DMS53 treated with DMSO at 0.1 percent for 48 hours (cell line): ENCODE results near the gene PSMB2.
A peak's percentile ranks its signal among the peaks of the same experiment; 100 is the strongest.
"Not testable (repeated sequence)": the region's sequence is repeated elsewhere in the genome, so short reads cannot be mapped to it uniquely, and the experiment has no call there.

Experiments
- DNase-seq: peaks from one replicate; lab custom pipeline; 2025; ENCODE audit not compliant: unreplicated experiment; lab: John Stamatoyannopoulos, UW

Gene PSMB2

DNA sequence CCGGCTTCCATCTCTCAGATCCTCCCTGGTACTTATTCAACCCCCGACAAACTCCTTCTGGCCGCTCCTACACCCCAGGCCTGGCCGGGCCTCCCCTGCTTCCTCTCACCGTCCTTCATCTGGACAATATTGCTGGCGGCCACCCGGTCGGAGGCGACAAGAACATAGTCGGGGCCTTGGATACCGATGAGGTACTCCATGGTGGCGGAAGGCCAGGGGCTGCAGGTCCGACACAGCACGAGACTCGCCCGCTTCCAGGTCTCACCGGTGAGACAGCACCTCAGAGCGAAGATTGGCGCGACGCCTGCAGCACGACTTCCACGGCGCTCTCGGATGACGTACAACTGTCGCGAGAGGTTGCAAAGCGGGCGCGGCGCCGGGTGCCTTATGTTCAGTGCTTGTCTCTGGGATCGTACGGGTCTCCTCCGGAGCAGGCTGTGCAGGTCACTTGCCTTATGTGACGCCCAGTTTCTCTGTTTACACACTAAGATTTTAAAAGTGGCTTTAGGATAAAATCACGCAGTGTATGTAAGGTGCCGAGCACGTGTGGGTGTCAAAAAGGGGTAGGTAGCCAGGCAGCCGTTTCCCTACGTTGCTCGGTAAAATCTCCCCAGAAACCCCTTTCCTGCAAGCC, at the start of gene PSMB2:
PSMB2 (minus strand) TSS at position 294 of the 634 bp plus-strand sequence; CDS start at position 200, 94 bp downstream.
- peak; percentile 98 for DNase-seq

DNA sequence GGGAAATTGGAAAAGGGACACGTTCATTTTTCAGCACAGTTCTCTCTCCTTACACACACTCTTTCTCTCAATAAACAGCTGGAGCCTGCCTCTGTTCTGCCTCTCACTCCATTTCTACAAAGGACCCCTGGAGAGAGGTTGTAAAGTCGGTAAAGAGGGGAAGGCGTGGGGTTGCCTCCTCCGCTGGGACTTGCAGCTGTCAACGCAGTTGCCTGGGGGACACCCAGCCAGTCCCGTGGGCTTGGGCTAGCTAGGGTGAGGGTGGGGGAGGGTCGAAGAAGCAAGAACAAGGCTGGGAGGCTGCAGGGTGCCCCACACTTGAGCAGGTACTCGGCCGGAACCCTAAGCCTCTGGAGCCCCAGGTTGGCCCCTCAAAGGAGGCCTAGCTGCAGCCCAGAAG, 49.8 kb upstream of the PSMB2 start:
- DNase-seq = no peak

DNA sequence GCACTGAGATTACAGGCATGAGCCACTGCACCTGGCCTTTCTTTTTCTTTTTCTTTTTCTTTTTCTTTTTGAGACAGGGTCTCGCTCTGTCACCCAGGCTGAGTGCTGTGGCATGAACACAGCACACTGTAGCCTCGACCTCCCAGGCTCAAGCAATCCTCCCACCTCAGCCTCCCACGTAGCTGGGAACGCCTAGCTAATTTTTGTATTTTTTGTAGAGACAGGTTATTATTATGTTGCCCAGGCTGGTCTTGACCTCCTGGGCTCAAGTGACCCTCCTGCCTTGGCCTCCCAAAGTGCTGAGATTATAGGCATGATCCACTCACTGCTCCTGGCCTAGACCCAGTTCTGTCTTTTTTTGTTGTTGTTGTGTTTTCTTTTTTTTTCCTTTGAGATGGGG, 48.8 kb upstream of the PSMB2 start:
- not testable (repeated sequence) for DNase-seq

DNA sequence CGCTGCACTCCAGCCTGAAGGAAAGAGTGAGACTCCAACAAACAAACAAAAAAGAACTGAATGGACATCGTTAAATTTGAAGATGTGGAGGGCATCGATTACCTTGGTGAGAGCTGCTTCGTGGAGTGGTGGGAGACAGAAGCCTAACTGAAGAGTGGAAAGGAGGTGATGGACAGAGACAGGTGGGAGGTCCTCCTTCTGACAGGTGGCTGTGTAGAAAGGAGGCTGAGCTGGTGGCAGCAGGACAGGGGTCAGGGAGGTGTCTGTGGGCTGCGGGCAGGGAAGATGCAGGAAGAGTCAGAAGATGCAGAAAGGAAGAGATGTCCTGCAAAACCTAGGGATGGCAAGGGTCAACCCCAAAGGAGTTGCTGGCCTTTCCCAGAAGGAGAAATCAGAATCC, 46.8 kb upstream of the PSMB2 start:
- no peak for DNase-seq

- no peak for DNase-seq
Observed at GRCh38 chr1:35683012-35683411, 41.7 kb upstream of the PSMB2 start.

- DNase-seq = no peak
Observed at GRCh38 chr1:35680271-35680670, 38.9 kb upstream of the PSMB2 start.

DNA sequence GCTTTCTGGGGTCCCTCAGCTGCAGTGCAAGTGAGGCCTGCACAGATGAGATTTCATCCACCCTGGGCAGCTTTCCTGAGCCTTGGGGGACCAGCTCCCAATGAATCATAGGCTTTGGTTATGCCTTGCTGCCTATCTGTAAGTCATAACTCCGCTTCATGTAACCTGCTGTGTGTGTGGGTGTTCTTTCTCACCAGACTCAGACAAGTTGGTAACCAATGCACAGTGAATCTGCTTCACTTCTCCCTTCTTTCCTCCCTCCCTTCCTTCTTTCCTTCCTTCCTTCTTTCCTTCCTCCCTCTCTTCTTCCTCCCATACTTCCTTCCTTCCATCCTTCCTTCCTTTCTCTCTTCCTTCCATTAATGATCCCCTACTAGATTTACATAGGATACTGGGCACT, 34.4 kb upstream of the PSMB2 start:
- DNase-seq = no peak

DNA sequence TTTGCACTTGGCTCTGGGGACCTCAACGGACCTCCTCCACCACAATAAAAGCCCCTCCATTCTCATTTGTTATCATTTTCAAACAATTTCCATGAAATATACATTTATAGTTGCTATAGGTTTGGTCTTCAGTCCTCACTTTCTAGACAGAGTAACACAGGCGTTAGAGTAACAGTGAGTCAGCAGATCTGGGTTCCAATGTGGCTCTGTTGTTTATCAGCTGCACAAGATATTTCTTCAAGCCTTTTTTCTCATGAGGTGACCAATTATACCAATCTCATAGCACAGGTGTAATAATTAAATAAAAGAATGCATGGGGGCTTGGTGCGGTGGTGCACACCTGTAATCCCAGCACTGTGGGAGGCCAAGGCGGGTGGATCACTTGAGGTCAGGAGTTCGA, 32.8 kb upstream of the PSMB2 start:
- DNase-seq = no peak

DNA sequence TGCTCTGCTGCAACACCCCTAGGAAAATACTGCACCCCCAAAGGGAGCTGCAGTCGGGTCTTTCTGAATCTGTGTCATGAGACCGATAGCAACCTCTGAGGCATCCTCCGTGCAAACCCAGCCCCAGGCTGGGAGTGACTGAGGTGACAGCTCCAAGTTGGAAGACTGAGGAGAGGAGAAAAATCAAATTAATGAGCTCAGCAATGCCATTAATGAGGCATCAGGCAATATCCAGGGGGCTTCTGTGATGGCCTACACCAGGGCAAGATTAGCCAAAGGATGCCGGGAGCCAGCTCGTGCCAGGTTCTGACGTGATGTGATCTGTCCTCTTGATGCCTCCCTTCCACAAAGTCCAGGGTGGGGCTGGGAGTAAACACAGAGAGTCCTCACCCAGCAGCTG, 30.8 kb upstream of the PSMB2 start:
- DNase-seq = no peak

DNA sequence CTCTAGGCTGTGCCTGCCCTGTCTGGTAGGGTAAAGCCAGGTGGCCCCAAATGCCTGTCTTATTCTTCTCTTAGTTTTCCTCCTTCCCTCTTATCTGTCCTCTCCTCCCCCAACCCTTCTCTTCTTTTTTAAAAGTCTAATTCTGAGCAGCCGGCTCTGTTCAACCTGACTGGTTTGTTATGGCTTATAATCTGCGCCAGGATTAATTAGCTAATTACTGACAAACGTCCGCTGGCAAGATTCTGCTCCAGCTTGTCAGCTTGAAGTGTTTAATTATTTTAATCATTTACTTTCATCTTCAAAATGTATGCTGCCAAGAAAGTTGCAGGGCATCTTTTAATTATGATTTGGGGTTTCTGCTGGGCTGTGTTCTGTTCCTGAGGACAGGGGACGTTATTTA, 27.2 kb upstream of the PSMB2 start:
- DNase-seq = no peak

DNA sequence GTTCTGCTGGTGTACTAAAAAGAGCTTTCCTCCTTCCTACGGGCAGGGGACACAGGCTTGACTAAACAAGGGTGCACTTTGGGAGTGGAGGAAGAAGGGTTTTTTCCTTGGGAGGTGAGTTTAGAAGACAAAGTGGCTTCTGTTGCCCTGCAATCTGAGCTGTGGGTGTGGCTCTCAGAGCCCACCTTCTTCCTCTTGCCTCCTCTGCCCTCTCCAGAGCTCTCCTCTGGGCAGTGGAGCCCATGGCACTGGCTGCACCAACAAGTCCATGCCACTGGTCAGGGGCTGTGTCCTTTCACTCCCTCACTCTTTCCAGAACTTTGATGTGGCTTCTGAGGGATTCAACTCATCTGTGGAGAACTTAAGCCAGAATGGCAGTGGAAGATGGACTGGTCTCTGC, 25.6 kb upstream of the PSMB2 start:
- DNase-seq = no peak

DNA sequence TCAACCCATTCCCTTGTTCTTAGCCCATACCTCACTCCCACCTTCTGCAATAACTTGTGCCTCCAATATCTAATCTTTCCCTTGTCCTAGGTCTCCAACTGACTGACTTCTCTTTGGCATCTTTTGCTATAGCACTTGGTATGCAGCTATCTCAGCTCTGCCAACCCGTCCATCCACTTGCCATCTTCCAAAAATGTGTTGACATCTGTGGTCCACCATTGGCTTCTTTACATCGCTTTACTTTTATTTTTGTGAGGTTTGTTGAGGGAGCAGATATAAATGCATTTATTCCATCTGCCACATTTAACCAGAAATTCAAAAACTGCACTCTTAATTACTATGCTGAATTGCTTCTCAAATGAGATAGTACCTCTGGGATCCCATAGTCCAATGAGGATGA, 24.9 kb upstream of the PSMB2 start:
- DNase-seq = no peak

DNA sequence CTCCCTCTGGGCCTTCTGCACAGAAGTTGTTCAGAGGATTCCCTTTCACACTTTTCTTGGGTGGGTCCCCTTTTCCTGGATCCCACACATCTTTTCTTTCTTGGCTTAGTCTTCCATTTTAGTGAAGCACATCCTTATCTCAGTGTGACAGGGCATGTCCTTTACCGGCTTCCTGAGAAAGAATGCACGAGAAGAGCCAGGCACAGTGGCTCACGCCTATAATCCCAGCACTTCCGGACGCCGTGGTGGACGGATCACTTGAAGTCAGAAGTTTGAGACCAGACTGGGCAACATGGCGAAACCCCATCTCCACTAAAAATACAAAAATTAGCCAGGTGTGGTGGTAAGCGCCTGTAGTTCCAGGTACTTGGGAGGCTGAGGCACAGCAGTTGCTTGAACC, 22.1 kb upstream of the PSMB2 start:
- no peak for DNase-seq

- DNase-seq = no peak
Observed at GRCh38 chr1:35661474-35661795, 20.1 kb upstream of the PSMB2 start.

GRCh38 chr1:35660581-35661473, 19.5 kb upstream of the PSMB2 start:
- no peak for DNase-seq

DNA sequence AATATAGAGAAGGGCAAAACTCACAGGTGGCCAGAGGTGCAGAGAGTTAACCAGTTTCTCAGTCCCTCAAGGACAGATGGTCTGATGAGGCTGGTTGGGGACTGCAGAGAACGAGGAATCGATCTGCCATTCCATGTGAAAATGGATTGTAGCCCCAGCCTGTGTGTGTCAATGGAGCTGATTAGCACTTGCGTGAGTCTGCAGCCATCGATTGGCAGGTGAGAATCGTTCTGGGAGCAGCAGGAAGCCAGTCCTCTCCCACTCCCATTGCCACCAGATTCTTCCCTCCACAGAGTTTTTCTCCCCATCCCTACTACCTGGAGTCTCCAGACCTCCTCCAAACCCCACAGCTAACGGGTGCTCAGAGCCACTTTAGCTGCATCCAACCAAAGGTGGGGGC, 18.3 kb upstream of the PSMB2 start:
- no peak for DNase-seq

DNA sequence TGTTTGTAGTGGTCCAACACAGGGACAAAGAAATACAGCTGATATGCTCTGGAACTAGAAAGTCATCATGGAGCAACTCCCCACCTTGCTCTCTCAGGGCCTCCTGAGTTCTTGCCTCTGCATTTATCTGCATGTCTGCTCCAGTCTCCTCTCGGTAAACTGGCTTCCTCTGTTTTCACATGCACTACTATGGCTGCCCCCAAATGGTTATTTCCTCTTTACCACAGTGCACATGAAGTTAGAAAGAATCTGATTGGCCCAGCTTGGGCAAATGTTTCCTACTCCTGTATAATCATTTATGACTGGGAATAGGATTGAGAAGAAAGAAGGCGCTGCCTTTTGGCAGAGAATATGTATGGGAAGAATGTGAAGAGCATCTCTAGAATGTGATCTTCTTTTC, 16.5 kb upstream of the PSMB2 start:
- DNase-seq = no peak

- no peak for DNase-seq
Observed at GRCh38 chr1:35656863-35657232, 15.5 kb upstream of the PSMB2 start.

DNA sequence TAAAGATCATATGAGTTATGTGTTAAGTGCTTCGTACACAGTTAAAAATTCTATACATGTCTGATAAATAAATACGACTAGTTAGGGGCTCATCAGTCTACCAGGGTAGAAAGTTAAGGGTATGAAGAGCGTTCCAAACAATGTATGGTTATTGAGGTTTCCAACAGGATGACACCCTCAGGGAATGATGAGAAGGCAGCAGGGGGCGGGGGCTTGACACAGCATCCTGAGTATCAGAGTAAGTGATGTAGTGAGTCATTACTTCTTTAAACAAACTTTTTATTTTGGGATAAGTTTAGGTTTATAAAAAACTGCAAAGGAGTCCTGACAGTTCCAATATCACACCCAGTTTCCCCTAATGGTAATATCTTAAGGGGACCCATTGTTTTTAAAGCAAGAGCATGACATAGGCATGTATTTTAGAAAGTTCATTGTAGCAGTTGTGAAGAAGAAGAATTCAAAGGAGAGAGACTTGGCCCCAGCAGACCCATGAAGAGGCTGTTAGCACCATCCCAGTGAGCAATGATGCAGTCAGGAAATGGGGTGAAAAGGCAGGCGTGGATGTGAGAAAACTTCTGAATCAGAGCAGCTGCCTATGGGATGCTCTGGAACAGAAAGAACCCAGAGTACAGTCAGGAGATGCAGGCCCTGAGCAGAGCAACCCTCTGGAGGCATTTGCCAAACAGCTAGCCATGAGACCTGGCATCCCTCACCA, 15.0 kb upstream of the PSMB2 start:
- DNase-seq = no peak

DNA sequence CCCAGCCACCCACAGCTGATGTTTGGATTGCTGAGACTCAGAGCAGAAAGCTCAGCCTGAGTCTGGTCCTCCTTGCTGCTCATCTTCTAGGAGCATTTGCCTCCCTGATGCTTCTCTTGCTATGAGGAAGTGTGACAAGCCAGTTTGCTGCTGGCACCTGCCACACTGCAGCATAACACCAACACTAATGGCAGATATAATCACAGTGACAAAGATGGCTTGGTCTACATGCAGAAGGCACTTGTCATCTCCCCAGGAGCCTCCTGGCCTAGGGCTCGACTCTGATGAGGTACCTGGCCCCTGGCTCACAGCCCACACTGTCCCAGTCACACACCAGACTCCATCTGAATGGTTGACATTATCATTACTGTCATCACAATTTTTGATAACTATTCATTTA, 13.9 kb upstream of the PSMB2 start:
- DNase-seq = no peak

DNA sequence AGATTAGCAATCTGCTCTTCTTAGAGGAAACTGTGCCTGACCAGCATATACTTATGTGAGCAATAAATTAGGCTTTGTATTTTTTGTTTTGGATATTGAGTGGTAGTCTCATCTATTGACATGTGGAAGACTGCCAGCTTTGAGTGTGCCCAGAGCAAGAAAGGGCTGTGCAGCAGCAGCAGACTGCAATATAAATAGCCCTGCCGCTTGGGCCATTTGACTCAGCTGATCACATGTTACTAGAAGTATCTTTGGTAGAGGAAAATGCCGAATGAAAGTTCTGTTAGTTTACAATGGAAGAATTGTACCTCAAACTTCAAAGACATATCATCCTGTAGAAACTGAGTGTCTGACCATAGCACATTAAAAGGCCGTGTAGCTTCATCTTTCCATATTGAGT, 9.1 kb upstream of the PSMB2 start:
- no peak for DNase-seq

- DNase-seq = no peak
Observed at GRCh38 chr1:35646043-35646442, 4.7 kb upstream of the PSMB2 start.
